GM10266 (cell line): ENCODE data around the gene CEBPE.

Experiments used
- DNase-seq: peaks from one replicate; pipeline ENCODE4 v3.0.0; 2012; ENCODE audit errors: extremely low spot score
- TF ChIP-seq, protein P1 (sequence below): IDR thresholded peaks from 2 replicates; pipeline ENCODE4 v1.5.1; 2012; ENCODE audit warnings: mild to moderate bottlenecking, low read depth; ENCODE audit not compliant: control insufficient read depth, insufficient read depth; ENCODE audit errors: missing control alignments

The CEBPE gene

GRCh38 chr14:23120541-23121251 is 1.6 kb upstream of the CEBPE start:
- TF ChIP-seq, protein P1, sequence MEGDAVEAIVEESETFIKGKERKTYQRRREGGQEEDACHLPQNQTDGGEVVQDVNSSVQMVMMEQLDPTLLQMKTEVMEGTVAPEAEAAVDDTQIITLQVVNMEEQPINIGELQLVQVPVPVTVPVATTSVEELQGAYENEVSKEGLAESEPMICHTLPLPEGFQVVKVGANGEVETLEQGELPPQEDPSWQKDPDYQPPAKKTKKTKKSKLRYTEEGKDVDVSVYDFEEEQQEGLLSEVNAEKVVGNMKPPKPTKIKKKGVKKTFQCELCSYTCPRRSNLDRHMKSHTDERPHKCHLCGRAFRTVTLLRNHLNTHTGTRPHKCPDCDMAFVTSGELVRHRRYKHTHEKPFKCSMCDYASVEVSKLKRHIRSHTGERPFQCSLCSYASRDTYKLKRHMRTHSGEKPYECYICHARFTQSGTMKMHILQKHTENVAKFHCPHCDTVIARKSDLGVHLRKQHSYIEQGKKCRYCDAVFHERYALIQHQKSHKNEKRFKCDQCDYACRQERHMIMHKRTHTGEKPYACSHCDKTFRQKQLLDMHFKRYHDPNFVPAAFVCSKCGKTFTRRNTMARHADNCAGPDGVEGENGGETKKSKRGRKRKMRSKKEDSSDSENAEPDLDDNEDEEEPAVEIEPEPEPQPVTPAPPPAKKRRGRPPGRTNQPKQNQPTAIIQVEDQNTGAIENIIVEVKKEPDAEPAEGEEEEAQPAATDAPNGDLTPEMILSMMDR: peak; percentile 100
- DNase-seq: peak; percentile 89

DNA sequence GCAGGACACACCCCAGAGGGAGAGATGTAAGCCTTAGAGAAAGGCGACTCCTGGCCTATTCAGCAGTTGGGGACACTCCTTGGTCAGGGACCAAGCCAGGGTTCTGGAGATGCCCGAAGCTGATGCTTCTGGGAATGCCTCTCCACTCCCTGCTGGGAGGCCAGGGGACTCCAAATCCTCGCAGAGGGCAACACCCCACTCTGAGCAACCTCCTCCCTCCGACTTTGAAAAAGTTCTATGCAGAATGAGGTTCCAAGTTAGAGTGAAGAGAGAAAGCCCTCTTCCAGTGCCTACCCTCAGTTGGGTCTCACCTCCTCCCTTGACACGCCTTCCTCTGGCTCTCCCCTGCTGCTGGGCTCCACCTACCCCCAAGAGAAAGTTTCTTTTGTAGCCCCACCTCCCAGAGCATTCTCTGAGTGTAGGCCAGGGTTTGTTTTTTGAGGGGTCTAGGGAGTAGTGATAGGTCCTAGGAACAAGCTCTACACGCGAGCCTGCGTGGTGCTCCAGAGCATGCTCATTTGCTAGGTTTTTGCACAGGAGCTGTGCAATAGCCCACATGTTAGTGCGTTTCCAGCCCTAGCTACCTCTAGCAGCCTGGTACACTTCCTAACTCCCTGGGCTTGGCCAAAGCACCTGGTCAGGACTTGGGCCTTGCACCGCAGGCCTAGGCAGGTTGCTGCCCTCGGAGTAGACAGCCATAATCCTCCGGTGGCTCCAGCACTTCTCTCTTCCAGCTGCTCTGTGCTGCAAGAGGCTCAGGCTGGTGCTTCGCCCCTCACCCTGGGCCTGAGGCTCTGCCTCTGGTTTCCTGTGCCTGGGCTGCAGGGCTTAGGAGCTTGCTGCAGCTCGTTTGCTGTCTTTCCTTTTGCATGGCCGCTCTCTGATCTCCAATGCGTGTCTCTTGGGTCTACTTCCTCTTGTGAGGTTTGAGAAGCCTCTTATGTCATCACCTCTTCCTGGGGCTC is 590 bp upstream of the CEBPE start:
- TF ChIP-seq, protein P1: no peak
- no peak for DNase-seq

DNA sequence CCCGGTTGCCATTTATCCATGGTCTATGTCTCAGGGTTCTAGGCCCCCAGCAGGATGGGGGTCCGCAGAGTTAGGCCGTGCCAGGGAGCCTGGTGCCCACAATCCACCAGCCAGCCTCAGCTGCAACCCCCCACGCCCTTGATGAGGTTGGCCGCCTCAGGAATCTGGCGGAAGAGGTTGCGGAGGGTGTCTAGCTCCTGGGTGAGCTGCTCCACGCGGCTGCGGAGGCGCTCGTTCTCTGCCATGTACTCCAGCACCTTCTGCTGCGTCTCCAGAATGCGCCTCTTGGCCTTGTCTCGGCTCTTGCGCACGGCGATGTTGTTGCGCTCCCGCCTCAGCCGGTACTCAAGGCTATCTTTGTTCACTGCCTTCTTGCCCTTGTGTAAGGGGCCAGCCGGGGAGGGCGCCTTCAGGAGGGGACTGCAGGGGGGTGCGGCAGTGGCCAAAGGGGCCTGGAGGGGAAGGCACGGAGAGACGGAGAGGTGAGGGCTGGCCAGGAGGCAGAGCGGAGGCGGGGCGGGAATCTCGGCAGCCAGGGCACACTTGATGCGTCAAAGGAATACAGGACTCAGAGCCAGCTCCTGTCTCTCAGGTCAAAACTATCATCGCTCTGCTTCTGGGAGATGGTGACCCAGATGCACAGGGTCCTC is 1.6 kb downstream of the CEBPE start:
- DNase-seq: no peak
- TF ChIP-seq, protein P1: no peak

DNA sequence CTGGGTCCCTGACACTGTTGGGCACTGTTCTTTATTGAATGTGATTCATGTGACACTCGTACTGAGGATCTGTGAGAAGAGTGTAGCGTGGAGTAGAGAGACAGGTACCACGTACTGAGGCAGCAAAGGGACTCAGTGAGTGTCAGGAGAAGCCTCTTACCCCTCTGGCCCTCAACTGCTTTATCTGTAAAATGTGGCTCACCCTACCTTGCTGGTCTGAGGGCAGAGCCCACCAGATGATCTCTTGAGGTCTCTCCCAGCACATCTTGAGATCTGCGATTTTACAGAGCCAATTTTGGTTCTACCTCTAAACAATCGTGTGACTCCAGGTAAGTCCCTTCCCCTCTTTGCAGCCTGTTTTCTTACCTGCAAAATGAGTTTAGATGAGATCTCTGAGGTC is 3.1 kb downstream of the CEBPE start:
- TF ChIP-seq, protein P1: no peak
- no peak for DNase-seq

DNA sequence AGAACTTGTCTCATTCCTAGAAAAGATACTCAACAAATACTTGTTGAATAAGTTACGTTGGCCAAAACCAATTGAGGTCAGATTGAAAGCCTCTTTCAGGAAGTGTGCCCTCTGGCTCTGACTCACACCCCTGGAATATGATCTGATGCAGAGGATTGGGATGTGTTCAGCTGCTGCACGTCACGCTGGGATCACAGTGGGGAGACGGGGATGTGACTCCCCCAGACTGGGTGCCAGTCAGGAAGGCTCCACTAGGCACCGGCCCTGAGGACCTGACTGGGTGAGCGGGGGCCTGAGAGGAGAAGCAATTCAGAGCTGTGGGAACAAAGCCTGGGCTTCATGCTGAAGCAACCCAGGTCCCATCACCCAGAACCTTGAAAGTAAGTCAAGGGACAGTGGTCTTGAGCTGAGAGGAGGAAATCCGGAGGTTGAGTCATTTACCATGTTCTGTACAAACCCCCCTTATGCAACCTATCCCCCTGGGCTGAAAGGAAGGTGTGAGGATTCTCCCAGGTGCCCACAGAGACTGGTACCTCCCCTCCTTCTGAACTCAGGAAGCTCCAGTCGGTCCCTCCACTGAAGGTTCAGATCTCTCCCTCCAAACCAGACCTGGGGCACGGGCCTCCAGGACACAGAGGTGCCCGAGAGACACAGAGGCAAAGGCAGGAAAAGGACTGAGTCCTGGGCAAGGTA is 3.9 kb downstream of the CEBPE start:
- TF ChIP-seq, protein P1: no peak
- DNase-seq: no peak

DNA sequence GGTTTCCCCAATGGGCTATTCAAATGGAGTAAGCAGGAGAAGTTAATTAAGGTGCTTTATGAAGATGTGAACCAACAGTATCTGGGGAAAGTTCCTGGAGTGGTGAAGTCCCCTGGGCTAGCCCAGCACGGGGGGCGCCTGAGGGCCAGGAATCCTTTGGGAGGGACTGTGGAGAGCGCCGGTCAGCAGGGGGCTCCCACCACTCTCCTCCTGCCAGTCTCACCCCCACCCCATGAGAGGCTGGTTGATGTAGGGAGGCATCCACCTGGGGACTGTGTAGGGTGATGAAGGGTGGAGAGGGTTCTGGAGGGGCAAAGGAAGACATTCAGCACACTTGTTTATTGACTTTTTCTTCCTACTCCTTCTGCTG is 4.4 kb downstream of the CEBPE start:
- TF ChIP-seq, protein P1: no peak
- no peak for DNase-seq
